SK-N-SH treated with all-trans-retinoic acid at 6 μM for 48 hours (cell line): ENCODE measurements around the gene THSD7A.

Experiments used
- ATAC-seq: fragments of 200-7000 bp; cut with Tn5 transposase; 3 replicates; pipeline ENCODE4 v1.9.1; 2020; ENCODE audit warnings: mild to moderate bottlenecking, moderate library complexity
- BACH2 ChIP-seq: fragments of 250-450 bp; sonication (Bioruptor Pico); IDR thresholded peaks from 2 replicates; pipeline ENCODE4 v1.9.0; 2021; ENCODE audit warnings: mild to moderate bottlenecking, borderline replicate concordance
- CSDC2 ChIP-seq: fragments of 250-450 bp; sonication (Bioruptor Pico); IDR thresholded peaks from 2 replicates; pipeline ENCODE4 v1.5.0; 2020; ENCODE audit warnings: mild to moderate bottlenecking, moderate library complexity
- CSRNP3 ChIP-seq: fragments of 250-450 bp; sonication (Bioruptor Pico); IDR thresholded peaks from 2 replicates; pipeline ENCODE4 v1.5.1; 2021; ENCODE audit warnings: mild to moderate bottlenecking, moderate library complexity
- ESRRG ChIP-seq: fragments of 250-450 bp; sonication (Bioruptor Pico); IDR thresholded peaks from 2 replicates; pipeline ENCODE4 v1.6.1; 2021; ENCODE audit warnings: mild to moderate bottlenecking
- GLIS3 ChIP-seq: fragments of 250-450 bp; sonication (Bioruptor Pico); IDR thresholded peaks from 2 replicates; pipeline ENCODE4 v1.5.0; 2020; ENCODE audit warnings: mild to moderate bottlenecking, moderate library complexity
- OSR1 ChIP-seq: fragments of 250-450 bp; sonication (Bioruptor Pico); IDR thresholded peaks from 2 replicates; pipeline ENCODE4 v1.8.0; 2022; ENCODE audit warnings: moderate library complexity, mild to moderate bottlenecking, inconsistent platforms
- POU6F1 ChIP-seq: fragments of 250-450 bp; sonication (Bioruptor Pico); IDR thresholded peaks from 2 replicates; pipeline ENCODE4 v1.8.0; 2021; ENCODE audit warnings: low read depth, mild to moderate bottlenecking, moderate library complexity, borderline replicate concordance
- PPARA ChIP-seq: fragments of 250-450 bp; sonication (Bioruptor Pico); IDR thresholded peaks from 2 replicates; pipeline ENCODE4 v1.5.0; 2020; ENCODE audit warnings: mild to moderate bottlenecking, borderline replicate concordance
- RARB ChIP-seq: fragments of 250-450 bp; sonication (Bioruptor Pico); IDR thresholded peaks from 2 replicates; pipeline ENCODE4 v1.8.0; 2021; ENCODE audit warnings: mild to moderate bottlenecking, moderate library complexity
- SNAI2 ChIP-seq: fragments of 250-450 bp; sonication (Bioruptor Pico); IDR thresholded peaks from 2 replicates; pipeline ENCODE4 v1.5.0; 2020; ENCODE audit warnings: mild to moderate bottlenecking, moderate library complexity
- TCF4 ChIP-seq: fragments of 250-450 bp; sonication (Bioruptor Pico); IDR thresholded peaks from 2 replicates; pipeline ENCODE4 v1.8.0; 2021; ENCODE audit warnings: mild to moderate bottlenecking, moderate library complexity, borderline replicate concordance
- TSHZ2 ChIP-seq: fragments of 250-450 bp; sonication (Bioruptor Pico); IDR thresholded peaks from 2 replicates; pipeline ENCODE4 v1.5.0; 2020; ENCODE audit warnings: mild to moderate bottlenecking, moderate library complexity
- ZC3H10 ChIP-seq: fragments of 250-450 bp; sonication (Bioruptor Pico); IDR thresholded peaks from 2 replicates; pipeline ENCODE4 v1.5.1; 2021; ENCODE audit warnings: mild to moderate bottlenecking, moderate library complexity
- ZFP3 ChIP-seq: fragments of 250-450 bp; sonication (Bioruptor Pico); IDR thresholded peaks from 2 replicates; pipeline ENCODE4 v1.5.0; 2020; ENCODE audit warnings: mild to moderate bottlenecking, moderate library complexity
- ZFP30 ChIP-seq: fragments of 450-650 bp; formaldehyde crosslinking; IDR thresholded peaks from 2 replicates; pipeline ENCODE4 v1.5.0; 2022; ENCODE audit warnings: mild to moderate bottlenecking, moderate library complexity
- ZNF70 ChIP-seq: fragments of 450-650 bp; formaldehyde crosslinking; IDR thresholded peaks from 2 replicates; pipeline ENCODE4 v1.5.0; 2020; ENCODE audit warnings: mild to moderate bottlenecking, moderate library complexity
- TF ChIP-seq, protein P1 (sequence below): fragments of 250-450 bp; sonication (Bioruptor Pico); IDR thresholded peaks from 2 replicates; pipeline ENCODE4 v1.5.1; 2020; ENCODE audit warnings: low read depth, mild to moderate bottlenecking, moderate library complexity
- TF ChIP-seq, protein P2 (sequence below): fragments of 250-450 bp; sonication (Bioruptor Pico); IDR thresholded peaks from 2 replicates; pipeline ENCODE4 v1.8.0; 2020; ENCODE audit warnings: mild to moderate bottlenecking, moderate library complexity, borderline replicate concordance

The THSD7A gene

DNA sequence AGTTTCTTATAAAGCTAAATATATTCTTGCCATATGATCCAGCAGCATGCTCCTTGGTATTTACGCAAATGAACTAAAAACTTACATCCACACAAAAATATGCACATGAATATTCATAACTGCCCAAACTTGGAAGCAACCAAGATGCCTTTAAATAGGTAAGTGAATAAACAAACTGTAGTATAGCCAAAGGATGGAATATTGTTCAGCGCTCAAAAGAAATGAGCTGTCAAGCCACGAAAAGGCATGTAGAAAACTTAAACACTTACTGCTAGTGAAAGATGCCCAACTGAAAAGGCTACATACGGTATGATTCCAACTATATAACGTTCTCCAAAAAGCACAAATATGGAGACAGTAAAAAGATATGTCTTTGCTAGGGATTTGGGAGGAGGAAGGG lies 12.7 kb downstream of the THSD7A start:
- no peak for TF ChIP-seq CSRNP3 (CRISPR knock-in tag)
- no peak for TF ChIP-seq OSR1
- TF ChIP-seq, protein P1, sequence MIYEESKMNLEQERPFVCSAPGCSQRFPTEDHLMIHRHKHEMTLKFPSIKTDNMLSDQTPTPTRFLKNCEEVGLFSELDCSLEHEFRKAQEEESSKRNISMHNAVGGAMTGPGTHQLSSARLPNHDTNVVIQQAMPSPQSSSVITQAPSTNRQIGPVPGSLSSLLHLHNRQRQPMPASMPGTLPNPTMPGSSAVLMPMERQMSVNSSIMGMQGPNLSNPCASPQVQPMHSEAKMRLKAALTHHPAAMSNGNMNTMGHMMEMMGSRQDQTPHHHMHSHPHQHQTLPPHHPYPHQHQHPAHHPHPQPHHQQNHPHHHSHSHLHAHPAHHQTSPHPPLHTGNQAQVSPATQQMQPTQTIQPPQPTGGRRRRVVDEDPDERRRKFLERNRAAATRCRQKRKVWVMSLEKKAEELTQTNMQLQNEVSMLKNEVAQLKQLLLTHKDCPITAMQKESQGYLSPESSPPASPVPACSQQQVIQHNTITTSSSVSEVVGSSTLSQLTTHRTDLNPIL = no peak
- no peak for TF ChIP-seq ZFP30 (CRISPR knock-in tag)
- TF ChIP-seq TCF4 (CRISPR knock-in tag) = no peak
- no peak for TF ChIP-seq ZC3H10 (CRISPR knock-in tag)
- no peak for TF ChIP-seq ZNF70 (CRISPR knock-in tag)
- no peak for TF ChIP-seq BACH2 (CRISPR knock-in tag)
- TF ChIP-seq GLIS3 = no peak
- no peak for TF ChIP-seq CSDC2
- TF ChIP-seq, protein P2, sequence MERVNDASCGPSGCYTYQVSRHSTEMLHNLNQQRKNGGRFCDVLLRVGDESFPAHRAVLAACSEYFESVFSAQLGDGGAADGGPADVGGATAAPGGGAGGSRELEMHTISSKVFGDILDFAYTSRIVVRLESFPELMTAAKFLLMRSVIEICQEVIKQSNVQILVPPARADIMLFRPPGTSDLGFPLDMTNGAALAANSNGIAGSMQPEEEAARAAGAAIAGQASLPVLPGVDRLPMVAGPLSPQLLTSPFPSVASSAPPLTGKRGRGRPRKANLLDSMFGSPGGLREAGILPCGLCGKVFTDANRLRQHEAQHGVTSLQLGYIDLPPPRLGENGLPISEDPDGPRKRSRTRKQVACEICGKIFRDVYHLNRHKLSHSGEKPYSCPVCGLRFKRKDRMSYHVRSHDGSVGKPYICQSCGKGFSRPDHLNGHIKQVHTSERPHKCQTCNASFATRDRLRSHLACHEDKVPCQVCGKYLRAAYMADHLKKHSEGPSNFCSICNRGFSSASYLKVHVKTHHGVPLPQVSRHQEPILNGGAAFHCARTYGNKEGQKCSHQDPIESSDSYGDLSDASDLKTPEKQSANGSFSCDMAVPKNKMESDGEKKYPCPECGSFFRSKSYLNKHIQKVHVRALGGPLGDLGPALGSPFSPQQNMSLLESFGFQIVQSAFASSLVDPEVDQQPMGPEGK = no peak
- no peak for TF ChIP-seq ESRRG
- no peak for ATAC-seq

DNA sequence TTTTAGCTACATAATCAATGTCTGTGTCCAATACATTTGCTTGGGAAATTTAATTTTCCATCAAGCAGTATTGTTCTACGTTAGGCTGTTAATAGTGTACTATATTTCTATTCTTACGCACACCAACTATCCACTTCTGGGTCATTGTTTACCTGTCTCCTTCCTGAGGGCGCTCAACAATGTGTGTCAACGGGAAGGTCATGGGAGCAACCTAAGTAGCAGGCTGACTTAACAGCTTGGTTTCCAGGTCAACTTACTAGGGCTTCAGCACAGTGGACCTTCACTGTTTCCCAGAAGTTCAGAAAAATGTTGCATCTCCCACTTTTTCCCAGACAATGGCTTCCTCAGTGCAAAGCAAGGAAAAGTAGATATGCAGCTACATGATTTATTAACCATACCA lies 13.7 kb downstream of the THSD7A start:
- no peak for ATAC-seq

GRCh38 chr7:11817111-11817740 lies 14.8 kb downstream of the THSD7A start:
- no peak for ATAC-seq
- TF ChIP-seq, protein P2 = no peak
- TF ChIP-seq BACH2 (CRISPR knock-in tag) (no peak), ZFP30 (CRISPR knock-in tag) (no peak), TCF4 (CRISPR knock-in tag) (no peak), PPARA (no peak), SNAI2 (CRISPR knock-in tag) (no peak), TSHZ2 (CRISPR knock-in tag) (no peak)

More for the DNA sequence above, 13.7 kb downstream of the THSD7A start:
- no peak for TF ChIP-seq RARB (CRISPR knock-in tag)
- TF ChIP-seq ZFP3 (CRISPR knock-in tag) = no peak
- TF ChIP-seq POU6F1 = no peak
- no peak for TF ChIP-seq CSDC2
- TF ChIP-seq, protein P1 = no peak
- TF ChIP-seq PPARA = no peak
- TF ChIP-seq, protein P2 = no peak
- TF ChIP-seq ESRRG = no peak
